HG03159 (cell line): ENCODE results near the gene CDK2AP2.
"Not testable (repeated sequence)": the region's sequence is repeated elsewhere in the genome, so short reads cannot be mapped to it uniquely, and the experiment has no call there.

Experiments used
- ATAC-seq: cut with Tn5 transposase; IDR thresholded peaks from one replicate; pipeline ENCODE4 v1.9.1; 2021; ENCODE audit warnings: mild to moderate bottlenecking, moderate library complexity; ENCODE audit not compliant: unreplicated experiment

Gene CDK2AP2

DNA sequence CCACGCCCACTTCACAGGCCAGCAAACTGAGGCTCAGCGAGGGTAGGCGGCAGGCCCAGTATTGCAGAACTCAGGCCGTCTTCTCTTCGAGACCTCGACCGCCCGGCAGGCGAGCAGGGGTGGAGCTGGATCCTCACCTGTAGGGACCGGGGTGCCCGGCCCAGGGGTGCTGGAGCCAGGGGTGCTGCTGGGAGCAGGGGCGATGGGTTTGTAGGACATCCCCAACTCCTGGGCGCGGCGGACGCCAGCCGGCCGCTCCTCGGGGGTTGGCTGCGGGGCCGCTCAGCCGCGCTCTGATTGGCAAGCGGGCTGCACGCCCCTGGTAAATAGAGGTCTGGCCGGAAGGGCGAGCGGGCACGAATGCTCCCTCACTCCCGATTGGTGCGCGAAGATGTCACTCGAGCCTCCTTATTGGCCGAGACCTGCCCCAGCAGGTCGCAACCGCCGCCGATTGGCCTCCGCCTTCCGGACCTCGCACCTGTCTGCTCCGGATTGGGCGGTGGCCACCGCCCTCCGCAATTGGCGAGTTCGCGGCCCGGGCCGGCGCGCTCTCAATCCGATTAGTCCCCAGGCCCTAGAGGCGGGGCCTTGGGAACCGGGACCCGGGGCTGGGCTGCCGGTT lies at the start of gene CDK2AP2:
Gene CDK2AP2 (minus strand): TSS at position 299 of the 622 bp plus-strand sequence. CDS start 80 bp downstream, at position 219.
- ATAC-seq: peak; percentile 72

DNA sequence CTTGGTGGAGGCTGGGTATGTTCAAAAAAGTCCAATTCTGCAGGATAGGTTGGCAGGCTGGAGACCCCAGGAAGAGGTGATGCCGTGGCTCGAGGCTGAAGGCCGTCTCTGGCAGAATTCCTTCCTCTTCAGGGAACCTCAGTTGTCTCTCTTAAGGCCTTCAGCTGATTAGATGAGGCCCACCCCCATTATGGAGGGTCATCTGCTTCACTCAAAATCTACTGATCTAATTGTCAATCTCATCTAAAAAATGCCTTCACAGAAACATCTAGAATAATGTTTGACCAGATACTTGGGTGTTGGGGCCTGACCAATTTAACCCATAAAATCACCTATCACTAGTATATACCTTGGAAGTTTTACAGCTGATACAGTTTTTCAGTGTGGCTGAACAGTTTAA lies 48.3 kb upstream of the CDK2AP2 start:
- ATAC-seq: no peak

DNA sequence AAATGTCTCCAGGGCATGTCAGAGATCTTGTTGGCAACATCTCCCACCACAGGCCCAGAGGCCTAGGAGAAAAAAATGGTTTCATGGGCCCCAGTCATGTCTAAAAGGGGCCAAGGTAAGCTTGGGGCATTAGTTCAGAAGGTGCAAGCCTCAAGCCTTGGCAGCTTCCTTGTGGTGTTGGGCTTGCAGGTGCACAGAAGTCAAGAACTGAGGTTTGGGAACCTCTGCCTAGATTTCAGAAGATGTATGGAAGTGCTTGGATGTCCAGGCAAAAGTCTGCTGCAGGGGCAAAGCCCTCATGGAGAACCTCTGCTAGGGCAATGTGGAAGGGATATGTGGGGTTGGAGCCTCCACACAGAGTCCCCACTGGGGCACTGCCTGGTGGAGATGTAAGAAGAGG lies 43.7 kb upstream of the CDK2AP2 start:
- ATAC-seq: not testable (repeated sequence)

- no peak for ATAC-seq
Measured at GRCh38 chr11:67551127-67551526, 43.2 kb upstream of the CDK2AP2 start.

GRCh38 chr11:67548555-67549110 lies 40.7 kb upstream of the CDK2AP2 start:
- ATAC-seq: no peak

DNA sequence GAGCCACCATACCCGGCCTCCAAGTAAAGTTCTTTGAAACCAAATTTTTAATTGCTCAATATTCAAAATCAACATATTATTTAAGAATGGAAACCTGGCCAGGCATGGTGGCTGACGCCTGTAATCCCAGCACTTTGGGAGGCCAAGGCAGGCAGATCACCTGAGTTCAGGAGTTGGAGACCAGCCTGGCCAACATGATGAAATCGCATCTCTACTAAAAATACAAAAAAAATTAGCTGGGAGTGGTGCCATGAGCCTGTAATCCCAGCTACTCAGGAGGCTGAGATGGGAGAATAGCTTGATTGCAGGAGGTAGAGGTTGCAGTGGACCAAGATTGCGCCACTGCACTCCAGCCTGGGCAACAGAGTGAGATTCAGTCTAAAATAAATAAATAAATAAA lies 40.1 kb upstream of the CDK2AP2 start:
- not testable (repeated sequence) for ATAC-seq

GRCh38 chr11:67545280-67545679 lies 37.3 kb upstream of the CDK2AP2 start:
- ATAC-seq: no peak

DNA sequence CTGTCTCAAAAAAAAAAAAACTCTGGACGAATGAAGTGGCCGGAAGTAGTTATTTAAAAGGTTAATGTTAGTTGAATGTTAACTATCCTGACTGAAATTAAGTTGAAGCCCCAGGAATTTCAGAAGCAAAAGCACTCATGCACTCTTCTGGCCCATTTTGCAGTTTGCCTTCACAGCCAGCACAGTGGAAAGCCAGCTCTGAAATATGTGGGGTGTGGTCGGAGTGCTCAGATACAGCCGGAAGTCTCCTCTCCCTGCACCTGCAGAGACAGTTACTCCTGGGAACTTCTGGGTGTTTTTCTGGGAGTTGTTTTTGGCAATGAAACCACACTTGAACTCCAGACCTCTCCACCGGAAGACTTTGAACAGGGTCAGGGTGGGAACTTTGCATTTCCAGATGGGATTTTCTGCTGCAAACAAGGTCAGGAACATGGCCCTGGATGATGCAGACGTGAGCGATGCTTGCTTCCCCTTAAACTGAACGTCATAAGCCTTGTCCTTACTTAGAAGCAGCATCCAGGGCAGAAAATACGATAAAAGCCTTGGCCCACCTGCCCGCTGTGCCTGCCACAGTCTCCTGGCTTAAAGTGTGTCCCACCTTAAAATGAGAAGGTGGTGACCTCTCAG lies 36.8 kb upstream of the CDK2AP2 start:
- no peak for ATAC-seq

GRCh38 chr11:67543585-67543984 lies 35.6 kb upstream of the CDK2AP2 start:
- no peak for ATAC-seq

- no peak for ATAC-seq
Measured at GRCh38 chr11:67542971-67543370, 35.0 kb upstream of the CDK2AP2 start.

- ATAC-seq: no peak
Measured at GRCh38 chr11:67542169-67542568, 34.2 kb upstream of the CDK2AP2 start.

GRCh38 chr11:67541198-67541597 lies 33.2 kb upstream of the CDK2AP2 start:
- ATAC-seq: no peak

- no peak for ATAC-seq
Measured at GRCh38 chr11:67539550-67539949, 31.6 kb upstream of the CDK2AP2 start.

DNA sequence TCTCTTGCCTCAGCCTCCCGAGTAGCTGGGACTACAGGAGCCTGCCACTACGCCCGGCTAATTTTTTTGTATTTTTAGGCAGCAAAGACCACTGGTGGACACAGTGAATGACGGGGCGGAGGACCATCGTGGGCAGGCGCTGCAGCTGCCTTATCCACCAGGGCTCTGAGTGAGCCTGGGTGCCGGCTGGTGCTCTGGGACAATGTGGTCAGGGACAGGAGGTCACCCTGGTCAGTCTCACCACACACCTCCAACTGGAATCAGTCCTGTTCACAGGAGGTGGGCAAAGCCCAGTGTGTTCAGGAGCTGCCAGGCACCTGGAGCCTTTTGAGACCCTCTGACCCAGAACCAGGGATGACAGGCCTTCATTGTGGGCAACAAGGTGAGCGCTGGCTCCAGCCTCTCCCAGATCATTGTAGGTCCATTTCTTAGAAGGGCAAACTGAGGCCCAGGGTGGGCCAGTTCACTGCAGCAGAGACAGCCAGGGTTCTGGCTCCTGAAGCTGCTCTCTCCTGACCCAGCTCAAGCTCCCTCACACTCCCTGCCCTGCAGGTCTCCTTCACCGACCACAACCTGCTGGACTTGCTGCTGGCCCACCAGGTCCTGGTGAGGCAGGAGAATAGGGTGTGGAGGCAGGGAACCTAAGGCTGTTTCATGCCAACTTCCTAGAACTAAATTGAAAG lies 31.0 kb upstream of the CDK2AP2 start:
- no peak for ATAC-seq

GRCh38 chr11:67538306-67538705 lies 30.3 kb upstream of the CDK2AP2 start:
- ATAC-seq: no peak

- ATAC-seq: no peak
Measured at GRCh38 chr11:67535561-67535960, 27.6 kb upstream of the CDK2AP2 start.

GRCh38 chr11:67534070-67534679 lies 26.2 kb upstream of the CDK2AP2 start:
- ATAC-seq: no peak

GRCh38 chr11:67532889-67533288 lies 24.9 kb upstream of the CDK2AP2 start:
- no peak for ATAC-seq

DNA sequence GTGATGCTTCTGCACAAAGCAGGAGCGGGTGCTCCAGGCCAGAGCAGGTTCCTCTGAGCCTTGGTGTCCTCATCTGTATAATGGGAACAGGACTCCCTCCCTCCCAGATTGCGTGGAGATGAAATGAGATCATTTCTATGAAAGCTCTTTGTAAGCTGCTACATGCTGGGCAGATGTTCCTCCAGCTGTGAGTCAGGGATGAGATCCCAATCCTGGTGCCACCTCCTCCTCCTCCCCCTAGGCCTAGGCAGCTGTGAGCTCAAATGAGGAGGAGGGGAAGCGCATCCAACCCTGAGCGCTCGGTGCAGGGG lies 22.3 kb upstream of the CDK2AP2 start:
- ATAC-seq: no peak

DNA sequence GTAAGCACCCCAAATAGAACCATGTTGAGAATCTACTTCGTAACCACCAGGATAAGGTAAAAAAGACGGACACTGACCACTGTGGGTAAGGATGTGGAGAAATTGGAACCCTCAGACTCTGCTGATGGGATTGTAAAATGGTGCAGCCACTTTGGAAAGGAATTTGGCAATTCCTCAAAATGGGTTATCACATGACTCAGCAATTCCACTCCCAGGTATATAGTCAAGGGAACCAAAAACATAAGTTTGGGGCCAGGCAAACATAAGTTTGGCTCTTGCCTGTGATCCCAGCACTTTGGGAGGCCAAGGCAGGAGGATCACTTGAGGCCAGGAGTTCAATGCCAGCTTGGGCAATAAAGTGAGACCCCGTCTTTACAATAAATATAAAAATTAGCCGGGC lies 20.4 kb upstream of the CDK2AP2 start:
- no peak for ATAC-seq

- ATAC-seq: no peak
Measured at GRCh38 chr11:67525275-67525976, 17.5 kb upstream of the CDK2AP2 start.
